Liver (tissue), 9 donors: ENCODE measurements around the gene SLC6A11. TPM values are rescaled to one million over a fixed set of nuclear protein-coding genes. Genes with fewer than 3 reads are reported as not detected.

Experiments used
- DNase-seq: peaks from one replicate; pipeline ENCODE4 v3.0.0-alpha.2; 2017; ENCODE audit warnings: low spot score
- H3K27ac ChIP-seq, 2 donors: one replicate each; pipeline ENCODE4 v1.7.0; 2013; ENCODE audit warnings: inconsistent platforms in 2 of 2, low read length in 2 of 2, control low read depth in 1 of 2, low read depth in 1 of 2, mild to moderate bottlenecking in 1 of 2
- H3K27me3 ChIP-seq, 4 donors: one replicate each; pipeline versions ENCODE4 v1.6.1 to v1.7.0; 2013; ENCODE audit warnings: low read length in 3 of 4, inconsistent platforms in 1 of 4, mild to moderate bottlenecking in 1 of 4, moderate library complexity in 1 of 4; ENCODE audit not compliant: control insufficient read depth in 4 of 4, insufficient read depth in 4 of 4
- H3K36me3 ChIP-seq, 4 donors: one replicate each; pipeline versions ENCODE4 v1.6.1 to v1.7.0; 2013; ENCODE audit warnings: low read length in 3 of 4, mild to moderate bottlenecking in 3 of 4, low read depth in 1 of 4, moderate library complexity in 1 of 4; ENCODE audit not compliant: control insufficient read depth in 4 of 4, insufficient read depth in 3 of 4
- H3K4me1 ChIP-seq, 4 donors: one replicate each; pipeline versions ENCODE4 v1.6.1 to v1.7.0; 2013; ENCODE audit warnings: low read length in 3 of 4, mild to moderate bottlenecking in 3 of 4, moderate library complexity in 1 of 4; ENCODE audit not compliant: control insufficient read depth in 4 of 4, insufficient read depth in 4 of 4
- H3K4me3 ChIP-seq, 3 donors: one replicate each; pipeline versions ENCODE4 v1.6.1 to v1.7.0; 2013; ENCODE audit warnings: low read length in 3 of 3, control low read depth in 1 of 3, low read depth in 1 of 3, mild to moderate bottlenecking in 1 of 3
- H3K9ac ChIP-seq, 2 donors: one replicate each; pipeline ENCODE4 v1.7.0; 2013; ENCODE audit warnings: low read length in 2 of 2, mild to moderate bottlenecking in 2 of 2, moderate library complexity in 2 of 2, control low read depth in 1 of 2, low read depth in 1 of 2
- H3K9me3 ChIP-seq, 4 donors: one replicate each; pipeline versions ENCODE4 v1.6.1 to v1.7.0; 2013; ENCODE audit warnings: low read length in 3 of 4; ENCODE audit not compliant: control insufficient read depth in 4 of 4
- ATF3 ChIP-seq: IDR thresholded peaks from 2 replicates; pipeline ENCODE4 v1.6.1; 2016; ENCODE audit warnings: antibody characterized with exemption
- CTCF ChIP-seq: fragments of 150-350 bp; IDR thresholded peaks from 2 replicates; pipeline ENCODE4 v1.5.1; 2017; ENCODE audit warnings: improper control_type of control experiment, low read depth, low read length; ENCODE audit not compliant: missing input control
- FOXA1 ChIP-seq: IDR thresholded peaks from 2 replicates; pipeline ENCODE4 v1.6.1; 2016; ENCODE audit warnings: antibody characterized with exemption
- FOXA2 ChIP-seq: IDR thresholded peaks from 2 replicates; pipeline ENCODE4 v1.6.1; 2016; ENCODE audit warnings: antibody characterized with exemption
- GABPA ChIP-seq, 2 donors: IDR thresholded peaks in 1 of 2; conservative IDR thresholded peaks in 1 of 2; 2 replicates each; pipeline ENCODE4 v1.6.1; 2016; ENCODE audit warnings: antibody characterized with exemption in 2 of 2, mild to moderate bottlenecking in 1 of 2, moderate library complexity in 1 of 2
- HNF4A ChIP-seq, 2 donors: conservative IDR thresholded peaks; 2 replicates each; pipeline ENCODE4 v1.6.1; 2016; ENCODE audit warnings: antibody characterized with exemption in 2 of 2, mild to moderate bottlenecking in 2 of 2
- HNF4G ChIP-seq: IDR thresholded peaks from 2 replicates; pipeline ENCODE4 v1.6.1; 2016; ENCODE audit warnings: antibody characterized with exemption
- JUND ChIP-seq, 2 donors: IDR thresholded peaks; 2 replicates each; pipeline ENCODE4 v1.6.1; 2016; ENCODE audit warnings: antibody characterized with exemption in 2 of 2
- MAX ChIP-seq: IDR thresholded peaks from 2 replicates; pipeline ENCODE4 v1.6.1; 2016; ENCODE audit warnings: antibody characterized with exemption
- NR2F2 ChIP-seq: IDR thresholded peaks from 2 replicates; pipeline ENCODE4 v1.6.1; 2016; ENCODE audit warnings: antibody characterized with exemption
- RAD21 ChIP-seq, 2 donors: IDR thresholded peaks; 2 replicates each; pipeline ENCODE4 v1.6.1; 2016; ENCODE audit warnings: antibody characterized with exemption in 2 of 2, mild to moderate bottlenecking in 2 of 2
- REST ChIP-seq: IDR thresholded peaks from 2 replicates; pipeline ENCODE4 v1.6.1; 2016; ENCODE audit warnings: antibody characterized with exemption, mild to moderate bottlenecking
- RXRA ChIP-seq, 2 donors: IDR thresholded peaks; 2 replicates each; pipeline ENCODE4 v1.6.1; 2017 to 2018; ENCODE audit warnings: antibody characterized with exemption in 2 of 2, mild to moderate bottlenecking in 1 of 2
- SP1 ChIP-seq: IDR thresholded peaks from 2 replicates; pipeline ENCODE4 v1.6.1; 2018; ENCODE audit warnings: antibody characterized with exemption, mild to moderate bottlenecking
- TAF1 ChIP-seq: conservative IDR thresholded peaks from 2 replicates; pipeline ENCODE4 v1.6.1; 2016; ENCODE audit warnings: antibody characterized with exemption, mild to moderate bottlenecking
- YY1 ChIP-seq: IDR thresholded peaks from 2 replicates; pipeline ENCODE4 v1.6.1; 2016; ENCODE audit warnings: antibody characterized with exemption, mild to moderate bottlenecking
- ZBTB33 ChIP-seq: IDR thresholded peaks from 2 replicates; pipeline ENCODE4 v1.6.1; 2016; ENCODE audit warnings: antibody characterized with exemption
- WGBS: extraction: QIAGEN DNeasy Blood & Tissue Kit; methylation state at CpG from one replicate; pipeline ENCODE4 v1.1.7; 2013; 5-methylcytosine and 5-hydroxymethylcytosine counted together
- polyA plus RNA-seq, 2 donors: library from polyadenylated mRNA; stranded (reverse) in 1 of 2; unstranded in 1 of 2; fragments of 200-250 nt in 1 of 2; fragments of >200 nt in 1 of 2; fragmentation: Nextera tagmentation in 1 of 2; extraction: Ambion mirVana in 1 of 2; gene quantifications; one replicate each; pipeline versions ENCODE4 v1.2.1 to v1.2.3, GENCODE V29; 2013 to 2015
- total RNA-seq, 2 donors: library from RNA; depleted of rRNA; stranded (reverse); fragments of >200 nt; gene quantifications; one replicate each; pipeline ENCODE4 v1.2.3, GENCODE V29; 2014
- donor health status: healthy.
- donor health status: healthy.
- donor health status: healthy.
- donor health status: healthy.
- donor health status: healthy.

The SLC6A11 gene
- total and polyA plus RNA-seq, 4 donors: under 0.01 to 7.1 (median 0.01) TPM; not detected in 1

- no peaks in the 10 kb centered on the region for H3K4me1 ChIP-seq
- no peak for TF ChIP-seq GABPA (IDR thresholded peaks at IDR 0.05 in 1 of 2, conservative IDR thresholded peaks at IDR 0.05 in 1 of 2)
- no peak for TF ChIP-seq RAD21 (IDR thresholded peaks at IDR 0.05)
- no peak for TF ChIP-seq YY1
- no peak for TF ChIP-seq HNF4A (conservative IDR thresholded peaks at IDR 0.05)
- no peak for TF ChIP-seq TAF1
- no peak for TF ChIP-seq MAX
- no peak for TF ChIP-seq REST
- TF ChIP-seq ATF3: no peak
- TF ChIP-seq FOXA1: no peak
- TF ChIP-seq JUND (IDR thresholded peaks at IDR 0.05): no peak
- no peak for TF ChIP-seq RXRA (IDR thresholded peaks at IDR 0.05)
- TF ChIP-seq NR2F2: no peak
- TF ChIP-seq HNF4G: no peak
- no peak for TF ChIP-seq FOXA2
- TF ChIP-seq ZBTB33: no peak
- TF ChIP-seq CTCF: no peak
- TF ChIP-seq SP1: no peak
- no peaks in the 10 kb centered on the region for H3K9me3 ChIP-seq
- H3K27ac ChIP-seq: no peak overlapping the region
- no peaks in the 10 kb centered on the region for H3K36me3 ChIP-seq
- H3K9ac ChIP-seq: no peak overlapping the region
- 87% methylated on average over 8 of the region's 8 CpGs for WGBS
- no peak for DNase-seq
- H3K4me3 ChIP-seq: no peak overlapping the region
- no peaks in the 10 kb centered on the region for H3K27me3 ChIP-seq
Observed at GRCh38 chr3:10933021-10933420, 117.0 kb downstream of the SLC6A11 start.

- Histone ChIP-seq H3K9me3 (no peaks in the 10 kb centered on the region), H3K9ac (no peak overlapping the region), H3K27me3 (no peaks in the 10 kb centered on the region), H3K4me3 (no peak overlapping the region), H3K4me1 (no peaks in the 10 kb centered on the region), H3K27ac (no peak overlapping the region), H3K36me3 (no peaks in the 10 kb centered on the region)
- DNase-seq: no peak
- TF ChIP-seq ZBTB33: no peak
- no peak for TF ChIP-seq SP1
- no peak for TF ChIP-seq MAX
- no peak for TF ChIP-seq ATF3
- TF ChIP-seq HNF4G: no peak
- TF ChIP-seq TAF1: no peak
- TF ChIP-seq RAD21 (IDR thresholded peaks at IDR 0.05): no peak
- TF ChIP-seq JUND (IDR thresholded peaks at IDR 0.05): no peak
- no peak for TF ChIP-seq FOXA2
- WGBS: 91% methylated on average over 1 of the region's 1 CpG
Observed at GRCh38 chr3:10933470-10933804, 117.4 kb downstream of the SLC6A11 start.
